Muscle layer of colon (tissue), 2 donors: ENCODE data around the gene SLC34A1.

Experiments used
- H3K27ac ChIP-seq: one replicate; pipeline ENCODE4 v1.7.0; 2013; ENCODE audit warnings: low read depth, mild to moderate bottlenecking, low read length, moderate library complexity
- H3K27me3 ChIP-seq, 2 donors: one replicate each; pipeline ENCODE4 v1.7.0; 2013; ENCODE audit warnings: low read length in 2 of 2, mild to moderate bottlenecking in 2 of 2; ENCODE audit not compliant: insufficient read depth in 2 of 2, control insufficient read depth in 1 of 2
- H3K36me3 ChIP-seq: one replicate; pipeline ENCODE4 v1.7.0; 2013; ENCODE audit warnings: mild to moderate bottlenecking, low read length; ENCODE audit not compliant: insufficient read depth
- H3K4me1 ChIP-seq: one replicate; pipeline ENCODE4 v1.7.0; 2013; ENCODE audit warnings: mild to moderate bottlenecking, low read length; ENCODE audit not compliant: insufficient read depth
- H3K4me3 ChIP-seq, 2 donors: one replicate each; pipeline ENCODE4 v1.7.0; 2013; ENCODE audit warnings: low read length in 2 of 2, low read depth in 1 of 2, mild to moderate bottlenecking in 1 of 2, moderate library complexity in 1 of 2
- H3K9ac ChIP-seq: one replicate; pipeline ENCODE4 v1.7.0; 2013; ENCODE audit warnings: low read length
- H3K9me3 ChIP-seq: one replicate; pipeline ENCODE4 v1.7.0; 2013; ENCODE audit warnings: mild to moderate bottlenecking, low read length
- donor health status: abdominal sarcoma.
- donor health status: Adenocarcinoma of cecum.

Gene SLC34A1

GRCh38 chr5:177432143-177432838 is 48.1 kb downstream of the SLC34A1 start:
- Histone ChIP-seq H3K27me3 (no peaks in the 10 kb centered on the region), H3K27ac (no peak overlapping the region), H3K4me3 (no peak overlapping the region), H3K4me1 (peaks cover 27% of the 10 kb centered on the region), H3K9ac (no peak overlapping the region), H3K36me3 (peaks cover 56% of the 10 kb centered on the region), H3K9me3 (no peaks in the 10 kb centered on the region)

GRCh38 chr5:177432839-177433657 is 48.8 kb downstream of the SLC34A1 start:
- H3K4me3 ChIP-seq, result no peak overlapping the region
- no peak overlapping the region for H3K27ac ChIP-seq
- H3K4me1 ChIP-seq, result peaks cover 20% of the 10 kb centered on the region
- no peaks in the 10 kb centered on the region for H3K9me3 ChIP-seq
- no peak overlapping the region for H3K9ac ChIP-seq
- H3K36me3 ChIP-seq, result peaks cover 63% of the 10 kb centered on the region
- no peaks in the 10 kb centered on the region for H3K27me3 ChIP-seq

GRCh38 chr5:177433658-177434217 is 49.5 kb downstream of the SLC34A1 start:
- no peak overlapping the region for H3K4me3 ChIP-seq
- H3K27ac ChIP-seq, result no peak overlapping the region
- peaks cover 63% of the 10 kb centered on the region for H3K36me3 ChIP-seq
- peaks cover 14% of the 10 kb centered on the region for H3K4me1 ChIP-seq
- no peaks in the 10 kb centered on the region for H3K27me3 ChIP-seq
- H3K9ac ChIP-seq, result no peak overlapping the region
- H3K9me3 ChIP-seq, result no peaks in the 10 kb centered on the region

GRCh38 chr5:177434437-177434836 is 50.2 kb downstream of the SLC34A1 start:
- Histone ChIP-seq H3K9ac (no peak overlapping the region), H3K36me3 (peaks cover 63% of the 10 kb centered on the region), H3K4me3 (no peak overlapping the region), H3K9me3 (no peaks in the 10 kb centered on the region), H3K4me1 (peaks cover 14% of the 10 kb centered on the region), H3K27ac (no peak overlapping the region), H3K27me3 (no peaks in the 10 kb centered on the region)

GRCh38 chr5:177434942-177435738 is 50.9 kb downstream of the SLC34A1 start:
- H3K36me3 ChIP-seq, result peaks cover 62% of the 10 kb centered on the region
- no peaks in the 10 kb centered on the region for H3K9me3 ChIP-seq
- no peak overlapping the region for H3K4me3 ChIP-seq
- no peak overlapping the region for H3K27ac ChIP-seq
- no peaks in the 10 kb centered on the region for H3K27me3 ChIP-seq
- no peak overlapping the region for H3K9ac ChIP-seq
- peaks cover 14% of the 10 kb centered on the region for H3K4me1 ChIP-seq

- no peak overlapping the region for H3K9ac ChIP-seq
- no peak overlapping the region for H3K4me3 ChIP-seq
- H3K36me3 ChIP-seq, result peaks cover 53% of the 10 kb centered on the region
- no peaks in the 10 kb centered on the region for H3K27me3 ChIP-seq
- peaks cover 14% of the 10 kb centered on the region for H3K4me1 ChIP-seq
- no peak overlapping the region for H3K27ac ChIP-seq
- no peaks in the 10 kb centered on the region for H3K9me3 ChIP-seq
These were observed 51.8 kb downstream of the SLC34A1 start for GRCh38 chr5:177435847-177436536.

GRCh38 chr5:177437623-177438022 is 53.4 kb downstream of the SLC34A1 start:
- H3K36me3 ChIP-seq, result peaks cover 52% of the 10 kb centered on the region
- H3K4me1 ChIP-seq, result peaks cover 3% of the 10 kb centered on the region
- no peak overlapping the region for H3K9ac ChIP-seq
- H3K27me3 ChIP-seq, result no peaks in the 10 kb centered on the region
- no peaks in the 10 kb centered on the region for H3K9me3 ChIP-seq
- H3K4me3 ChIP-seq, result no peak overlapping the region
- H3K27ac ChIP-seq, result no peak overlapping the region

- Histone ChIP-seq H3K9me3 (no peaks in the 10 kb centered on the region), H3K36me3 (peaks cover 43% of the 10 kb centered on the region)
These were observed 54.2 kb downstream of the SLC34A1 start for GRCh38 chr5:177438468-177438867.

GRCh38 chr5:177439518-177440053 is 55.4 kb downstream of the SLC34A1 start:
- no peaks in the 10 kb centered on the region for H3K4me1 ChIP-seq
- H3K27me3 ChIP-seq, result no peaks in the 10 kb centered on the region
- no peak overlapping the region for H3K9ac ChIP-seq
- no peak overlapping the region for H3K27ac ChIP-seq
- no peaks in the 10 kb centered on the region for H3K9me3 ChIP-seq
- H3K36me3 ChIP-seq, result peaks cover 32% of the 10 kb centered on the region
- no peak overlapping the region for H3K4me3 ChIP-seq

More at GRCh38 chr5:177438468-177438867, 54.2 kb downstream of the SLC34A1 start:
- no peak overlapping the region for H3K27ac ChIP-seq
- H3K4me3 ChIP-seq, result no peak overlapping the region
- H3K27me3 ChIP-seq, result no peaks in the 10 kb centered on the region
- H3K9ac ChIP-seq, result no peak overlapping the region
- no peaks in the 10 kb centered on the region for H3K4me1 ChIP-seq

GRCh38 chr5:177440211-177440989 is 56.2 kb downstream of the SLC34A1 start:
- peaks cover 25% of the 10 kb centered on the region for H3K36me3 ChIP-seq
- no peak overlapping the region for H3K4me3 ChIP-seq
- no peaks in the 10 kb centered on the region for H3K9me3 ChIP-seq
- no peak overlapping the region for H3K9ac ChIP-seq
- H3K4me1 ChIP-seq, result no peaks in the 10 kb centered on the region
- peaks cover 0 to 7% of the 10 kb centered on the region in 2 donors for H3K27me3 ChIP-seq
- H3K27ac ChIP-seq, result no peak overlapping the region
